Vagina (tissue), 2 donors: Measurements from ENCODE around the gene BID. TPM values are rescaled to one million over a fixed set of nuclear protein-coding genes. Genes with fewer than 3 reads are reported as not detected.

Source experiments
- DNase-seq, 2 donors: peaks; one replicate each; pipeline ENCODE4 v3.0.0-alpha.2; 2017; ENCODE audit errors: extremely low spot score in 2 of 2
- H3K27ac ChIP-seq: fragments of 200-600 bp; sonication (generic); one replicate; pipeline ENCODE4 v1.5.1; 2019
- H3K27me3 ChIP-seq: fragments of 200-600 bp; sonication (generic); one replicate; pipeline ENCODE4 v1.5.1; 2019
- H3K36me3 ChIP-seq, 2 donors: fragments of 200-600 bp; sonication (generic); one replicate each; pipeline ENCODE4 v1.5.1; 2017 to 2019
- H3K4me1 ChIP-seq: fragments of 200-600 bp; sonication (generic); one replicate; pipeline ENCODE4 v1.5.1; 2019
- H3K4me3 ChIP-seq, 2 donors: fragments of 200-600 bp; sonication (generic); 1 replicate in 1 of 2; 2 replicates in 1 of 2; pipeline ENCODE4 v1.5.1; 2016 to 2019
- H3K9me3 ChIP-seq: fragments of 200-600 bp; sonication (generic); one replicate; pipeline ENCODE4 v1.5.1; 2019
- POLR2A ChIP-seq, 2 donors: fragments of 450-650 bp; IDR thresholded peaks; one replicate each; pipeline ENCODE4 v1.6.1; 2017; ENCODE audit warnings: antibody characterized with exemption in 2 of 2, mild to moderate bottlenecking in 2 of 2, moderate library complexity in 2 of 2
- POLR2AphosphoS5 ChIP-seq, 2 donors: sonication (generic); formaldehyde crosslinking; IDR thresholded peaks; one replicate each; pipeline ENCODE4 v1.9.0; 2017; ENCODE audit warnings: antibody characterized with exemption in 2 of 2, mild to moderate bottlenecking in 2 of 2, low read depth in 1 of 2; ENCODE audit not compliant: insufficient read depth in 1 of 2
- intact Hi-C: fragments of 100-400 bp; cut with DNase I; formaldehyde crosslinking; loops from one replicate; pipeline ENCODE4 v1.15.1; 2023
- microRNA-seq: library from miRNA; unstranded; fragments of <30 nt; microRNA quantifications from one replicate; pipeline ENCODE4, GENCODE V29; 2017; ENCODE audit warnings: borderline number of aligned reads, borderline replicate concordance
- small RNA-seq: library from RNA; depleted of rRNA; stranded (forward); fragments of <200 nt; gene quantifications from one replicate; pipeline ENCODE3, GENCODE V24; 2016
- total RNA-seq: library from RNA; depleted of rRNA; stranded (reverse); fragments of >200 nt; gene quantifications from one replicate; pipeline ENCODE4 v1.2.3, GENCODE V29; 2016
- TF ChIP-seq, protein P1 (sequence below), 3 experiments: fragments of 450-650 bp in 2 of 3; fragments of 200-600 bp in 1 of 3; sonication (generic) in 1 of 3; IDR thresholded peaks; one replicate each; pipeline ENCODE4 v1.5.1; 2017 to 2019; ENCODE audit warnings: antibody characterized with exemption in 3 of 3, mild to moderate bottlenecking in 2 of 3, moderate library complexity in 2 of 3

Gene BID
- total RNA-seq, 1 donor from 2014 or later, result 36.3 TPM

DNA sequence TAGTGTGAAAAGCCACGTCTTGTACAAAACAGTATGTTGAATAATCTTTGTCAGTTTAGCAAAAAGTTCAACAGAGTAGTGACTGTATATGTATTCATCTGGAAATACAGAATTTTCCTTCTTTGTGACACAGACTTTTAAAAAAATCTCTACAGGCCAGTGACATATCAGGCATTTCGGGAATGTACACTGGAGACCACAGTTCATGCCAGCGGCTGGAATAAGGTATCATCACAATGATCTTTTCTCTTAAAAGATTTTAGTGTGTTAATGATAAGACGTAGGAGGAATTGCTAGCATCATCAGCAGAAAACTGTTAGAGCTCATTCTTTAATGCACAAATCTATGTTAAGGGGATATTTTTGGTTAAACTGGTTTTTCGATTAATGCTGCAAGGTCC lies 78.3 kb downstream of the BID start:
- peaks cover 0 to 21% of the 10 kb centered on the region in 2 donors for H3K36me3 ChIP-seq
- no peaks in the 10 kb centered on the region for H3K9me3 ChIP-seq
- TF ChIP-seq POLR2A (IDR thresholded peaks at IDR 0.05) (no peak), POLR2AphosphoS5 (IDR thresholded peaks at IDR 0.05; ENCODE audit: insufficient read depth in 1 of 2, low read depth in 1 of 2) (no peak)
- TF ChIP-seq, protein P1, sequence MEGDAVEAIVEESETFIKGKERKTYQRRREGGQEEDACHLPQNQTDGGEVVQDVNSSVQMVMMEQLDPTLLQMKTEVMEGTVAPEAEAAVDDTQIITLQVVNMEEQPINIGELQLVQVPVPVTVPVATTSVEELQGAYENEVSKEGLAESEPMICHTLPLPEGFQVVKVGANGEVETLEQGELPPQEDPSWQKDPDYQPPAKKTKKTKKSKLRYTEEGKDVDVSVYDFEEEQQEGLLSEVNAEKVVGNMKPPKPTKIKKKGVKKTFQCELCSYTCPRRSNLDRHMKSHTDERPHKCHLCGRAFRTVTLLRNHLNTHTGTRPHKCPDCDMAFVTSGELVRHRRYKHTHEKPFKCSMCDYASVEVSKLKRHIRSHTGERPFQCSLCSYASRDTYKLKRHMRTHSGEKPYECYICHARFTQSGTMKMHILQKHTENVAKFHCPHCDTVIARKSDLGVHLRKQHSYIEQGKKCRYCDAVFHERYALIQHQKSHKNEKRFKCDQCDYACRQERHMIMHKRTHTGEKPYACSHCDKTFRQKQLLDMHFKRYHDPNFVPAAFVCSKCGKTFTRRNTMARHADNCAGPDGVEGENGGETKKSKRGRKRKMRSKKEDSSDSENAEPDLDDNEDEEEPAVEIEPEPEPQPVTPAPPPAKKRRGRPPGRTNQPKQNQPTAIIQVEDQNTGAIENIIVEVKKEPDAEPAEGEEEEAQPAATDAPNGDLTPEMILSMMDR (IDR thresholded peaks at IDR 0.05), result no peak
- no peak overlapping the region for H3K4me3 ChIP-seq
- DNase-seq, result no peak
- intact Hi-C loops, result no loop called here
- H3K27me3 ChIP-seq, result no peaks in the 10 kb centered on the region
- H3K27ac ChIP-seq, result no peak overlapping the region
- no peaks in the 10 kb centered on the region for H3K4me1 ChIP-seq

DNA sequence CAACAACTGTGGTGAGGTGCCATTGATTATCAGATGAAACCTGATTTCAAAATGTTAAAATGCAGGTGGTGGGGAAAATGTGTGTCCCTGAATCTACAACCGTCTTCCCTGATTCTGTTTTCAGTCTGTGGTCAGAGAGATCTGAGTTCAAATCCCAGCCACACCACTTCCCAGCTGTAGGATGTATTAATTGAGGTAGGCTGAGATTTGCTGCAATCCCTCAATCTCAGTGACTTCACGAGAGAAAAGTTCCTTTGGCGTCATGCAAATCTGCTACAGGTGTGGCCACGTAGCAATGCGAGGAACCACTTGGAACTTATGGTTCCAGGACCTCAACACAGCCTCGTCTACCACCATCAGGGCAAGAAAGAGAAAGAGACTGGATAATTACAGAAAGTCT lies 79.5 kb downstream of the BID start:
- no peak overlapping the region for H3K27ac ChIP-seq
- DNase-seq, result no peak
- peaks cover 0 to 21% of the 10 kb centered on the region in 2 donors for H3K36me3 ChIP-seq
- H3K4me1 ChIP-seq, result no peaks in the 10 kb centered on the region
- TF ChIP-seq POLR2AphosphoS5 (IDR thresholded peaks at IDR 0.05; ENCODE audit: insufficient read depth in 1 of 2, low read depth in 1 of 2), result no peak
- TF ChIP-seq, protein P1 (IDR thresholded peaks at IDR 0.05), result no peak
- no peak for TF ChIP-seq POLR2A (IDR thresholded peaks at IDR 0.05)
- no peaks in the 10 kb centered on the region for H3K27me3 ChIP-seq
- H3K9me3 ChIP-seq, result no peaks in the 10 kb centered on the region
- intact Hi-C loops, result no loop called here
- H3K4me3 ChIP-seq, result no peak overlapping the region

DNA sequence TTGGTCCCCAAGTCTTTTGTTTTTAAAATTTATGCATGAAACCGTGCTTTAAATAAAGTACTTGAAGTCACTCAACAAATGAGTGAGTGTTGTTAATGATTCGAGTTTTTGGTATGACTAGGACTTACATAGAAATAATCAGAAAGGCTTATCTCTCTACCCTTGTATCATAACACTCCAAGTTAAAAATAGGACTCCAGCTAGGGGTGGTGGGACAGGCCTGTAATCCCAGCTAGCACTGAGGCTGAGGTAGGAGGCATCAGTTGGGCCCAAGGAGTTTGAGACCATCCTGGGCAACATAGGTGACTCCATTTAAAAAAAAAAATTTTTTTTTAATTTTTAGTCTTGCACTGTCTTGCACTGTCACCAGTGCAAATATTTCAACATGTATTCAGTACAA lies 80.1 kb downstream of the BID start:
- Histone ChIP-seq H3K4me1 (no peaks in the 10 kb centered on the region), H3K9me3 (no peaks in the 10 kb centered on the region), H3K4me3 (no peak overlapping the region), H3K36me3 (peaks cover 0 to 21% of the 10 kb centered on the region in 2 donors), H3K27ac (no peak overlapping the region), H3K27me3 (no peaks in the 10 kb centered on the region)
- DNase-seq, result no peak
- intact Hi-C loops, result no loop called here
- TF ChIP-seq, protein P1 (IDR thresholded peaks at IDR 0.05), result no peak
- TF ChIP-seq POLR2A (IDR thresholded peaks at IDR 0.05) (no peak), POLR2AphosphoS5 (IDR thresholded peaks at IDR 0.05; ENCODE audit: insufficient read depth in 1 of 2, low read depth in 1 of 2) (no peak)

DNA sequence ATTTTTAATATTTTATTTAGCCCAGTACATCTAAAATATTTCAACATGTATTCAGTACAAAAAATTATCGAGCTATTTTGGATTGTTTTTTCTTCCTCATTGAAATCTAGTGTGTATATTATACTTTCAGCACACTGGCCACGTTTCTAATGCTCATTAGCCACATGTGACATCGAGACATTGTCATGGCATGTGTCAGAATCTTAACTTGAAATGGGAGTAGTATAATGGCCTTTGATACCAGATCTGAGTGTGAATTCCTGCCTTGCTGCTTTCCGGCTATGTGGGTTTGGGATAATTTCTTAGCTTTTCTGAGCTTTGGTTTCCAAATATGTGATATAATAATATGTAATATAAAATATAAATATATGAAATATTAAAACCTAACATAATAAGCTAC lies 81.4 kb downstream of the BID start:
- H3K36me3 ChIP-seq, result peaks cover 0 to 21% of the 10 kb centered on the region in 2 donors
- H3K27me3 ChIP-seq, result no peaks in the 10 kb centered on the region
- no peak for DNase-seq
- intact Hi-C loops, result no loop called here
- TF ChIP-seq, protein P1 (IDR thresholded peaks at IDR 0.05), result no peak
- TF ChIP-seq POLR2A (IDR thresholded peaks at IDR 0.05) (no peak), POLR2AphosphoS5 (IDR thresholded peaks at IDR 0.05; ENCODE audit: insufficient read depth in 1 of 2, low read depth in 1 of 2) (no peak)
- no peaks in the 10 kb centered on the region for H3K4me1 ChIP-seq
- no peak overlapping the region for H3K4me3 ChIP-seq
- no peak overlapping the region for H3K27ac ChIP-seq
- H3K9me3 ChIP-seq, result no peaks in the 10 kb centered on the region

DNA sequence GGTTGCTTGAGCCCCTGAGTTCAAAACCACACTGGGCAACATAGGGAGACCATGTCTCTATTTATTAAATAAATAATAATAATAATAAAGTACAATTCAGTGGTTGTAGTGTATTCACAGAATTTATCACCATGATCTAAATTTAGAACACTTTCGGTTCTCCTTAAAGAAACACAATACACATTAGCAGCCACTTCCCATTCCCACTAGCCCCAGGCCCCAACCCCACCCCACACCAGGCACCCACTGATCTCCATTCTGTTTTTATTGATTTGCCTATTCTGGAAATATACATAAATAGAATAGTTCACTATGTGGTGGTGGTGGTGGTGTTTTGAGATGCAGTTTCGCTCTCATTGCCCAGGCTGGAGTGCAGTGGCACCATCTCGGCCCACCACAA lies 90.0 kb downstream of the BID start:
- no peaks in the 10 kb centered on the region for H3K4me1 ChIP-seq
- TF ChIP-seq, protein P1 (IDR thresholded peaks at IDR 0.05), result no peak
- TF ChIP-seq POLR2AphosphoS5 (IDR thresholded peaks at IDR 0.05; ENCODE audit: insufficient read depth in 1 of 2, low read depth in 1 of 2), result no peak
- TF ChIP-seq POLR2A (IDR thresholded peaks at IDR 0.05), result no peak
- intact Hi-C loops, result no loop called here

More for the DNA sequence above, 90.0 kb downstream of the BID start:
- Histone ChIP-seq H3K9me3 (no peaks in the 10 kb centered on the region), H3K36me3 (peaks cover 0 to 16% of the 10 kb centered on the region in 2 donors), H3K4me3 (no peak overlapping the region), H3K27me3 (no peaks in the 10 kb centered on the region), H3K27ac (no peak overlapping the region)
- DNase-seq, result no peak

Small RNA genes within 50 kb of the gene (microRNA-seq; reads per million reads assigned to microRNA genes)
- gene MIR3198-1, result not detected

Small RNA genes within 50 kb of the gene (small RNA-seq; reads per million reads assigned to genes)
- gene MIR3198-1, result not detected

Other genes starting within 250 kb of the BID start
- gene SLC25A18, start 211.0 kb downstream of the BID start, total RNA-seq, result 5.9 TPM
- gene ATP6V1E1, start 145.7 kb downstream of the BID start, total RNA-seq, result 88.9 TPM
- gene BCL2L13, start 135.7 kb downstream of the BID start, total RNA-seq, result 41.3 TPM